ENCODE measurements around the gene PJA1.

PJA1 gene, protein sequence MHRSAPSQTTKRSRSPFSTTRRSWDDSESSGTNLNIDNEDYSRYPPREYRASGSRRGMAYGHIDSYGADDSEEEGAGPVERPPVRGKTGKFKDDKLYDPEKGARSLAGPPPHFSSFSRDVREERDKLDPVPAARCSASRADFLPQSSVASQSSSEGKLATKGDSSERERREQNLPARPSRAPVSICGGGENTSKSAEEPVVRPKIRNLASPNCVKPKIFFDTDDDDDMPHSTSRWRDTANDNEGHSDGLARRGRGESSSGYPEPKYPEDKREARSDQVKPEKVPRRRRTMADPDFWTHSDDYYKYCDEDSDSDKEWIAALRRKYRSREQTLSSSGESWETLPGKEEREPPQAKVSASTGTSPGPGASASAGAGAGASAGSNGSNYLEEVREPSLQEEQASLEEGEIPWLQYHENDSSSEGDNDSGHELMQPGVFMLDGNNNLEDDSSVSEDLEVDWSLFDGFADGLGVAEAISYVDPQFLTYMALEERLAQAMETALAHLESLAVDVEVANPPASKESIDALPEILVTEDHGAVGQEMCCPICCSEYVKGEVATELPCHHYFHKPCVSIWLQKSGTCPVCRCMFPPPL

DNA sequence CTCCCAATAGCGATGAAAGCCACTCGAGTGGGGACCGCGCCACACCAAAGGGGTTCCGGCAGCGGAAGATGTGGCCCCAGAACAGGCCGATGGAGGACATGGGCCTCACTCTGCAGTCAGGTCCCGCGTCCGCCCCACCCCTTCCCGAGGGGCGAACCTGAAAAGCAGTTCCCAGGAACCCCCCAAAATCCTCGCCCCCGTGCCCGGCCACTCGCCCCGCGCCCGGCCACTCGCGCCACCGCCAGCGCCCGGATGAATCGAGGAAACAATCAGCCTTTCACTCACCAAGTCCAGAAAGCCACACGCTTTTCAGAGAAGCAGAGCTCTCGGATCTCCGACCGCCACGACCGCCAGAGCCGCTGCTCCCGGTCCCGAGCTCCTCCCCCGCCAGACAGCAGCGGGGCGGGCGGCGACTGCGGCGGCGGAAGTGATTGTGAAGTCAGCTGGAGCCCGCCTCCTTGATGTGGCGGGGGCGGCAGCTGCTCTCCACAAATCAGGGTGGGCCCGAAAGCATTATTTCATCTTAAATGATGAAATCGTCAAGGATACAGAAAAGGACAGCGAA, at the start of gene PJA1:
TSS of gene PJA1 (minus strand) at position 367 of the 565 bp plus-strand sequence. CDS start 2,380 bp downstream, outside the sequence.
- no peak for DNase-seq (ENCODE audit: low spot score)

DNA sequence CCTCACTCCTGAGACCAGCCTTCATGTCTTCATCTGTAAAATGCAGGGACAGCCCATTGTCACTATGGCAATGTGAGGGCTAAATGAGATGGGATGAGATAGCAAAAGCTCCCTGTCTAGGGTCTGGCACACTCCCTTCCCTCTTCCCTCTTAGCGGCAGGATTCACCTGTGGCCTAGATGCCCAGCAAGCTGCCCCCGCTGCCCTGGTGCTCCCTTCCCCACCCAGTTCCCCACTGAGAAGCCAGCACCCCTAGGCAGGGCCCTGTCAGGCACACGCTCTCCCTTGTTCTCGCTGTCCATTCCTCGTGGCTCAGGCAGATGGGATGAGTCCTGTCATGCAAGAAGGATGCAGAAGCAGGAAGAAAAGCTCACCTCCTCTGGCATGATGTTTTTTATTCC, 49.2 kb upstream of the PJA1 start:
- DNase-seq (ENCODE audit: low spot score) = no peak

DNA sequence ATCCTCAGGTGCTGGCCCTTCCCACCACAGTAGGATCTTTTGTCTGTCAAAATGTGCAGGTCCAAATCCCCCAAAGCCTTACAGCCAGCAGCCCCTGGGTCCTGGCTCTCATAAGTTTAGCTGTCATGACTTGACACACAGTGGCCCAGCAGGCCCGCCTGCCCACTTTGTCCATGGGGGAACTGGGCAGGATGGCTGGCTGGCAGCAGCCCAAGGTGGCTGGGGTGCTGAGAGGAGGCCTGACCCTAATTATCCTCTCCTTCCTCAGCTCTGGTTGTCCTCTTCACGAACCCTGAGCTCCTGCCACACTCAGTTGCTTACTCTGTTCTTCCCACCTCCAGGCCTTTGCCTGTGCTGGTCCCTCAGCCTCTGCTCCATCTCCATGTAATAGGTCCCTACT, 46.4 kb upstream of the PJA1 start:
- DNase-seq (ENCODE audit: low spot score) = no peak

DNA sequence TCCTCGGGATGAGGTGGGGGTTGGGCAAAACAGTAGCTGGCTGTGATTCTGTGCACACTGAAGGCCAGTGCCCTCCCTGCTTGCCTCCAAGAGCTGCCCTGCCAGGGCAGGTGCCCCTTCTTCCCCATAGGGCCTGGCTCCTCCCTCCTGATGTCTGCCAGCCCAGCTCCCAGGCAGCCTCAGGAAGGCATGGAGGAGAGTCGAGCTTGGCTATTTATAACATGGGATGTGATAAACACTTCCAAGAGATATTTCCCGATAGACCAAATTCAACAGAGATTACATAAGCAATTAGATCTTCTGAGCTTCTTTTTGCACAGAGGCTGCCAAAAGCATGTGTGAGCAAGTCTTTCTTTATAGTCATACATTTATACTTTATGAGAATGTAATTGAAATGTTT, 45.3 kb upstream of the PJA1 start:
- DNase-seq (ENCODE audit: low spot score) = no peak

DNA sequence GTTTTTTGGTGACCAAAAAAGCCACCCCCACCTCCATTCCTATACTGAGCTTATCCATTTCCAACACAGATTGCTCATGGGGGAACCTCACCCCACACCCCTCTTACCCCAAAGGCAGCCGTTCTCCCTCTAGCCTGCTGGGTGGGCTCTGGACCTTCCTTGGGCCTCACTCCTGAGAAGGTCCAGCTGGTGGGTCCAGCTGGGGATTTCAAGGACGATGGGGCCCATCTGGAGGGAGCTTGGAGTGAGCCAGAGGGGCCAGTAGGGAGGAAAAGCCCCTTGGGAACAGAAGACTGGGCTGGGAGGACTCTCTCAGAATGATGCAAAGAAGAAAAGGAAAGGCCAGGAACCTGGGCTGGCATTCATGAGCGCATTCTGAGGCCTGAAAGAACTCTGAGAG, 42.0 kb upstream of the PJA1 start:
- no peak for DNase-seq (ENCODE audit: low spot score)

DNA sequence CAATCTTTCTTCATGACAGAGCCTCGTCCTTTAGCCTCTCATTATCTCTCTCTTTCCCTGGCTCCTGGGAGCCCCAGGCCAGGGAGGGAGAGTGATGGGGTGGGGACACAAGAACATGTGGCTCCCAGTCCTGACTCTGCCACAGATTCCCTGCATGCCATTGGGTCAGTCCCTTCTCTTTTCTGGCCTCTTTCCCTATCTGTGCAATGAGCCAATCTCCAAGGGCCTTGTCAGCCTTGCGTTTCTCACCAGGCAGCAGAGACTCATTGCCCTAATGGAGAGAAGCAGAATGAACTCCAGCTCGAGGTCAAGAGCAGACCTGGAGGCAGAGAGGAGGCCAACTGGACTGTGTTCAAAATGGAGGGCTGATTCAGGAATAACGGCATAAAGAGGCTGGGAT, 38.4 kb upstream of the PJA1 start:
- no peak for DNase-seq (ENCODE audit: low spot score)

DNA sequence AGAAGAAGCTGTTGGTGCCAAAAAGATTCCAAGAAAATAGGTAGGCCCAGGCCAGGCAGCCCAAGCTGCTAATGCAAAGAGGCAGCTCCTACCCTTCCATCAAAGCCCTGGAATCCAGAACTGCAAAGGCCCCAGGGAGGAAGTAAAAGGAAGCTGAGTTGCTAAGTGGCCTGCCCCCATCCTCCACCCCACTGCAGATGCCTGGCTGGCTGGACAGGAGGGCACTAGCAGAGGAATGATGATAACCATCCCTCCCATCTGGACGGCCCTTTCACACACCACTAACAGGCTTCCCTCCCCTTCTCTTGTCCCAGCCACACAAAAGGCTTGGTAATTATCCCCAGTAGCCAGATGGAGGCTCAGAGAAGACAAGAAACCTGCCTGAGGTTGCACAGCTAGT, 32.4 kb upstream of the PJA1 start:
- no peak for DNase-seq (ENCODE audit: low spot score)

DNA sequence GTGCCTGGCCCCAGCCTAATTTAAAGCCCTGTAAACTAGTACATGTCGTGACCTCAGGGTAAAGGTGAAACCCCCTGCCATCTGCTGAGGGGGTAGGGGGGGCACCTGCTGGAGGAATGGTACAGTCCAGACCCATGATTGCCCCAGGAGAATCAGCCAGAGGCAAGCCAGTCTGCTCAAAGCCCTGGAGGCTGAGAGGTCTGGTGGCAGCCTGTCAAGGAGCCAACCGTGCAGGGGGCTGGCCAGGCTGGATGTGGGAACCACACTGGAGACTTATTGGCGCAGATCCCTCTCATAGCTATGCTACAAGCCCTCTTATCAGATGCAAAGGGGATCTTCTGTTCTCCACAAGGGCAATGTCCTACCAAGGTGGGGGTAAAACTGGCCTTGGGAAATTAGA, 31.4 kb upstream of the PJA1 start:
- no peak for DNase-seq (ENCODE audit: low spot score)

DNA sequence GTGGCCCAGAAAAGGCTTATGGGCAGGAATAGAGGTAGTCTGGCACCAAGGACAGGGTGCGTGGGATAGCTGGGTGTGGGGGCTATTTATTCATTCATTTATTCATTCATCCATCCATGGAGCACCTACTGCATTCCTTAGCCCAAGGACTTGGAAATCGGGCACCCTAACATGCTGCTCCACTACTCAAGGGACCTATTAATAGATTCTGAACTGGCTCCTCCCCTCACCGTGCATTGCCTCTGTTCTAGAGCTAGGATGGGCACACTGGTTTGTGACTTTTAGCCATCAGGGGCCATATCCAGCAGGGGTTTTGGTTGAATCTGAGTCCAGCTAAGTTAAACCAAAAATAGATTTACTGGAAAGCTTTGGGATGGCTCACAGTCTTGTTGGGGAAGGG, 30.6 kb upstream of the PJA1 start:
- no peak for DNase-seq (ENCODE audit: low spot score)

DNA sequence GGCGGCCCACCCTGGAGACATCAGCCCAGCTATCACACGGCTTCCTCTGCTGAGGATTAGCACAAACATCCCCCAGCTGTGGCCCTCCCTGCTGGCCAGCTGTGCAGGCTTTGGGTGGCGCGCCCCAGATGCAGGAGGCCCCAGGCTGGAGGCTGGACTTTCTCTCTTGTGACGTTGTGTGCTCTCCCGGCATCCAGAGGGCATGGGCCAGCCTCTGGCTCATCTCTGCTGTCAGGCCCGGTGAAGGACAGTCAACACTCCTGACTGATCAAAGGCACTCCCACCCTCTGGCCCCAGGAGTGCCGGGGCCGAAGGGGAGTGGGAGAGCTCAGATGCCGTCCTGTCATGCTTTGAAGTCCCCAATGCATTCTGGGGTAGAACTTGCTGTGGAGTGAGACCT, 29.9 kb upstream of the PJA1 start:
- DNase-seq (ENCODE audit: low spot score) = no peak

DNA sequence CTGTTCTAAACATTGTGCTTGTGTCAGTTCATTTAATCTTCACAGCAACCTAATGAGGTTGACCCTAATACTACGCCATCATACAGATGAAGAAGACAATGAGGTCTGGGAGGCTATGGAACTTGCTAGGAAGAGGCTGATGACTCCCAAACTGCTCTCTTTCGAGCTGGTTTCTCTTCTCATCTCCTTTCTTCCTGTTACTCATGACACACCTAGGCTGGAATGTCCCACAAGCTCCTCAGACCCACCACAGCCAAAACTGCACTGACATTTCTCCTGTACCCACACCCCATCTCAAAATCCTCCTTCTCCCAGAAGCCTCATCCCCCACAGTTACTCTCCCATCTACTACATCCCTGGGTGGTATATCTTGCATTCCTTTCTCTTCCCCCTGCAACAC, 27.4 kb upstream of the PJA1 start:
- DNase-seq (ENCODE audit: low spot score) = no peak

DNA sequence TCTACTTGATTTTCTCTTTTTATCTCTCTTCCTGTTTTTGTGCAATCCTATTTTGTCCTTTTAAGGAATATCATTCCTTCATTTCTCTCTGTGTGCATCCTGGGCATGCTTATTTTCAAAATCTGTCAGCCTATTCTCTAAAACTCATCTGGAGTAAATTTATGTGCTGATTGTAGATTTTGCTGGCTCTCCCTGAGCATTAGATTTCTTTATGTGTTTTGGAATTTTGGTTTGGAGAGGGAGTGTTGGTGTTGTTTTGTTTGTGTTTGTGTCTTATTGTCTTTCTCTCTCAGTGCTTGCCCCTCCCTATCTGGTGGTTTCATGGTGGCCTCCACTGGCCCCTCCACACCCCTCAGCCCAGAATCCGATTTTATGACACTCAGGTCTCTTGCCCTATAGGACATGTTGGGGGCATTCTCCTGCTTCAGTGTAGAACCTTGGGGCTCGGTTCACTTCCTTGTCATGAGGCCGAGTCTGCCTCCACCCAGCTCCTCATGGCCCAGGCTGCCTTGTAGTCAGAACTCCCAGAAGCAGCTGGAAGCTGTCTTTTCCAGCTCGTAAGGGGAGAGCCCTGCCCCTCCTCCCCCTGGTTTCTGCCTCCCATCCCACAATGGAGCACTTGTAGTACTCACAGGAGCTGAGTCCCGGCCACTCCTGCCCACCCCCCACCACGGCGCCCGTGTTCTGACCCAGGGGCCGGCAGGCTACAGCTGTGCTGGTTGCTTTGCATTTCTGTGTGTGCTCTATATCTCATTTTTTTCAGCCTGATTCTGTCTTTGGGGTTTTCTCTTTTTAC, 24.5 kb upstream of the PJA1 start:
- DNase-seq (ENCODE audit: low spot score) = no peak

DNA sequence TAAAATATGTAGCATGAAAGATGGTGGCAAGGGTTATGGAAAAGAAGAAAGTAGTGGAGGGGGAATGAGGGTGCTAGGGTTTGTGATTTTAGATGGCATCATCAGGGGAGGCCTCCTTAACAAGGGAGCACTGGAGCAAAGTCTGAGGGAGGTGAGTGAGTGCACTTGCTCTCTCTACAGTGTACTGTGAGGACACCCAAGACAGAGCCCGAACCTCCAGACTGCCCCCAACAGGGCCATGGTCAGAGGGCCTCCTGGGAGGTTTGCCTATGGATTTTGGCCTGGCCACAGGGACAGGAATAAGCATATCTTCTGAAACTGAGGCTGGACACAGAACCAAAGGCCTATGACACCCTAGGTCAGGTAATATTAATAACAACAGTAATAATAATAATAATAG, 21.4 kb upstream of the PJA1 start:
- no peak for DNase-seq (ENCODE audit: low spot score)

DNA sequence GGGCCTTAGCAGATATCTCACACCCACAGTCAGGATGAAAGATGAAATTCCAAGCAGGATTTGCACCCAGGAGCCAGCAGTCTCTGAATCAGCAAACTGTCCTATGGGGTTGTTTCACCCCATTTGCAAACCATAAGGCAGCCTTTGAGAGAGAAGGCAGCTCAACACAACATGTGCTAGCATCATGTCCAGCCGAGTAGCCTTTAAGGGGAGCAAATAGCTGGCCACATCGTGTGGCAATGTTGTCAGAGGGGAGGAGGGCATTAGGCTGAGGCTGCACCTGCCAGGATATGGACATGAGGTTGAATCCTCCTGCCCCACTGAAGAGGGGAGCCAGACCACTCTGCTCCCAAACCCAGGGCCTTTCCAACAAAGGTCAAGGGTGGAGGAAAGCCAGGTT, 20.6 kb upstream of the PJA1 start:
- DNase-seq (ENCODE audit: low spot score) = no peak

DNA sequence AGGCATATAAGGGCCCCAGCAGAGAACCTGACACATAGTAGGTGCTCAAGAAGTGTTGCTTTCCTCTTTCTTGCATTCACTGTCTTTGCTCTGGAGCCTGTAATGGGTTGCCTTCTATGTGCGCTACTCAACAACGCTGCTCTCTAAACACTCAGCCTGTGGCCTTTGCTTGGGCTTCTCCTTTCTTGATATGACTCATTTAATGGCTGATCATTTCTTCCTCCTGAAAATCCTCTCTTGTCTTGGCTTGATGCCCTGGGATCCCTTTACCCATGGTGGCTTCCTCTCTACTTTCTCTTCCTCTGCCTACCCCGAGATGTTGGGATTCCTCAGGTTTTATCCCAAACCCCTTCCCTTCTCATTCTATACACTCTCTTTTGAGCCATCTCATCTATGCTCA, 19.9 kb upstream of the PJA1 start:
- no peak for DNase-seq (ENCODE audit: low spot score)

DNA sequence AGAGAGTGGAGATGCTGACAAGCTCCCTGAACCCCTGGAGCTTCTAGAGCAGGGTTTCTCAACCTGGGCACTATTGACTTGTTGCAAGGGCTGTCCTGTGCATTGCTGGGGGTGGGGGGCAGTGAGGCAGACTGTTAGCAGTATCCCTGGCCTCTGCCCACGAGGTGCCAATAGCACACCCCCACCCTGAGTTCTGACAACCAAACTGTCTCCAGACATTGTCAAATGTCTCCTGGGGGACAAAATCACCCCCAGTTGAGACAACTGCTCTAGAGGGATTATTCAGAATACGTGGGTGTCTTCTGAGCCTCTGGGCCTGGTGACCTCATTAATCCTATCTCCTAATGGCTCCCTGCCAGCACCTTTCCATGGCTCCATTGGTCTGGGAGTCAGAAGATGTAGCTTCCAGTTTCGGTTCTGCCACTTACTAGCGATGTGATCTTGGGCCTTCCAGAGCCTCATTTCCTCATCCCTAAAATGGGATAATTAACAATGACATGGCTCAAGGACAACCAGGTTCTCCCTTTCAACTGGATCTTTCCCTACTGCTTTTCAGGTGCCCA, 17.6 kb upstream of the PJA1 start:
- no peak for DNase-seq (ENCODE audit: low spot score)

DNA sequence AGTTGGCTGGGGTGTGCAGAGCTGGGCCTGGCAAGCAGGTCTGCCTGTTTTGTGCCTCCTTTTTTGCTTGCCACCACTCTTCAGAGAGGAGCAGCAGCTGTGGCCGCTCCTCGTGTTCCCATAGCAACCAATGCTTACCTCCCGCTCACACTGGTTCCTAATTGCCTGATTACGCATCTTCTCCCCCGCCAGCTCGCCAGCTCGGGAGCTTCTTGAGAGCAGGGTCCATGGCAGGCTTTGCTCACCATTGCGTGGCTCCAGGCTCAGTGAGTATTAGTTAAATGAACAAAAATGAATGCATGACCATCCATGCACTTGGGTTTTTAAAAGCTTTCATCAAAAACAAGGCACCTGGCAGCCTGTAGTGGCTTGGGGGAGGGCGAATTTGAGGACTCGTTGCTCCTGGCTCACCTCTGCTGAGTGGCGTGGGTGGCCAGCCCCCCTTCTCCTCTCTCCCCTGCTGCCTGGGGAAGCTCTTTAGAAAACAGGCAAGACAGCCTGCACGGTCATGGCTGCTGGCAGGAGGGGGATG, 14.2 kb upstream of the PJA1 start:
- DNase-seq (ENCODE audit: low spot score) = no peak

DNA sequence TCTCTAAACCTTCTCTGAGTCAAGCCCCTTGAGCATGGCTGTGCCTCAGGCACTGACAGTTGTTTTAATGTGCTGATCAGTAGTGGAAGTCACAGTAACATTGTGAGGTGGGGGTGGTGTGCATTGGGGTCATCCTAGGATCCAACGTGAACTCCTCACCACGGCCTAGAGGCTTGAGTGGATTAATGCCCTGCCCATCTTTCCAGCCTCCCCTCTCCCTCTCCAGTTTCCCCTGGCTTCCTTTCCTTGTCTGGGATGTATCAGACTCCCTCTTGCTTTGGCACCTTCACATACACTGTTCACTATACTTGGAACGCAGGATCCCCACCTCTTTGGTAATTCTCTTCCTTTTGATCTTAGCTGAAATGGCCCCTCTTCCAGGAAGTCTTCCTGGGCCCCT, 13.3 kb upstream of the PJA1 start:
- DNase-seq (ENCODE audit: low spot score) = no peak

DNA sequence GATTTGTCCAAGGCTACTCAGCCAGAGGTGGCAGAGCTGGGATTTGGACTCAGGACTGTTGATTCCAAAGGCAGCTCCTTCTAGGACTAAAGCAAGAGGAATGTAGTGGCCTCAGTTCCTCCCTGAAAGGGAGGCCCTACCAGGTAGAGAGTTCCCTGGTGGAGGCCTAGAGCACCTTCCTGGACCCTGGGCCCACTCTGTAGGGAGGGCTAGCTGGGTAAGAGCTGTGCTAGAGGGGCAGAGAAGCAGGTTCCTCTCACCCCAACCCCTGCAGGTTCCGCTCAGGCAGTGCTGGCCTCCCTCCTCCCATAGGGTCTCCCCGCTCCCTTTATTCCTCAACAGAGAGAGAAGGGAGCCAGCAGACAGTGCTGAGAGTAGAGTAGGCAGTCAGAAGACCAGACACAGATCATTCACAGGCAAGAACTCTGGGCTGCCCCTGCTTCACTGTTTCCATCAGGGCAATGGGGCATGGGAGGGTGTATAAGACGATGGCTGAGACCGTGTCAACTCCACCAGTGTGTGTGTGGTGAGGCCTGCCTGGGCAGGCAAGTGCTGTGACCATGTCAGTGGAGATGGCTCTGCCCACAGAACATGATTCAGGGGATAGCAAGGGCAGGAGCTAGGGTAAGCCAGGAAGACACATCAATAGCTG, 12.4 kb upstream of the PJA1 start:
- DNase-seq (ENCODE audit: low spot score) = no peak

DNA sequence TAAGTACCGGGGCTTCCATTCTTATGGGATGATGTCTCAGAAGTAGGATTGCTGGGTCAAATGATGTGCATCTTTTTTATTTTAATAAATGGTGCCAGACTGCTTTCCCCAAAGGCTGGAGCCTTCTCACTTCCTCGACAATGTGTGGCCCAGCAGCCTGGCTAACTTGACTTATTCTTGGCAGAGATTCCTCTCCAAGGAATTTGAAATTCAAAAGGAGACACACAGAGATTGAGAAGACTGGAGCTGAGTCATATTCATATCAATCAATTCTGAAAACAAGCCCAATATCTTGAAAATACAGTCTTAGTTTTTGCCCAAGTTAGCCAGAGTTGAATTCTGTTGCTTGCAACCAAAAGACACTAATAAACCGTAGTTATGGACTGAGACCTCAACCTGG, 10.8 kb upstream of the PJA1 start:
- DNase-seq (ENCODE audit: low spot score) = no peak

DNA sequence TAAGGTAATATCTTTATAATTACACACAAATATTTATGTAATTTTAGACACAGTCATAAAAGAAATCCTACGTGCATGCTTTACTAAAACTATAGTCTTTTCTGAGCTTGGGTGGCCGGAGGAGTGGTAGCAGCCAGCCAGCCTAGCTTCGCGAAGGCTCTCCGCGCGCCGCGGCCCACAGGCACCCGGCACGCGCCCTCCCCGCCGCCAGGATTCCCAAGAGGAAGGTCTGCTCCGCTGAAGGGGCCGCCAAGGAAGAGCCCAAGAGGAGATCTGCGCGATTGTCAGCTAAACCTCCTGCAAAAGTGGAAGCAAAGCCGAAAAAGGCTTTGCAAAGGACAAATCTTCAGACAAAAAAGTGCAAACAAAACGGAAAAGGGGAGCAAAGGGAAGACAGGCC, 8.7 kb upstream of the PJA1 start:
- DNase-seq (ENCODE audit: low spot score) = no peak

DNA sequence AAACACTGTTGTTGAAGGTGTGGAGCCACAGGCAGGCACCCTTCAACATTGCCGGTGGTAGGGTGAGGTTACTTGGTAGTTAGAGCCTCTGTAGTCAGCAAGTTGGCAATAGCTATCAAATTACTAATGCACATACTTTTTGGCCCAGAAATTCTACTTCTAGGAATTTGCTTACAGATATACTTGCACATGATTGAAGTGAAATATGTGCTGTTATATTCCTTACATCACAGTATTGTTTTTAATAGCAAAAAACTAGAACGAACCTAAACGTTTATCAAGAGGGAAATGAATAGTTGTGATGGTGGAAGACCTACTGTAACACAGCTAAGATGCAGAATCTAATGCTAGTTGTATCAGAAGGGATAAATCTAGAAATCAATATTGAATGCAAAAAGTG, 7.7 kb upstream of the PJA1 start:
- no peak for DNase-seq (ENCODE audit: low spot score)

Data from HuH-7 (cell line).